GM19372 (cell line): Measurements from ENCODE around the gene TNFRSF19.

ENCODE experiments used
- ATAC-seq: cut with Tn5 transposase; IDR thresholded peaks from one replicate; pipeline ENCODE4 v1.9.1; 2021; ENCODE audit warnings: mild to moderate bottlenecking, low read depth, moderate library complexity; ENCODE audit not compliant: unreplicated experiment

Gene TNFRSF19

DNA sequence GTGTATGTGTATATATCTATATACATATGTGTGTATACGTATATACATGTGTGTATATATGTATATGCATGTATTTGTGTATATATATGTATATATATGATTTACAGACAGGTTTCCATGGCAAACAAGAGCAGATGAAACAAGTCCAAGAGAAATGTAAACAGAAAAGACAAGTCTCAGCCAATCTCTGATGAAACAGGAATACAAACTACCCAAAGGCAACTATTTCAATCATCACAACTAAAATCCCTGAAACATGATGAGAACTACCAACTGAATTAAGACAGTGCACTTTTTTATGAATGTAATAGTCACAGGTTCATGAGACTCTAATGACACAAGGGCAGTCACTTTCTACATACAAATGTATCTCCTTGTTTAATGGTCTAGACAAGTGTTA, 140.2 kb downstream of the TNFRSF19 start:
- ATAC-seq, result no peak

DNA sequence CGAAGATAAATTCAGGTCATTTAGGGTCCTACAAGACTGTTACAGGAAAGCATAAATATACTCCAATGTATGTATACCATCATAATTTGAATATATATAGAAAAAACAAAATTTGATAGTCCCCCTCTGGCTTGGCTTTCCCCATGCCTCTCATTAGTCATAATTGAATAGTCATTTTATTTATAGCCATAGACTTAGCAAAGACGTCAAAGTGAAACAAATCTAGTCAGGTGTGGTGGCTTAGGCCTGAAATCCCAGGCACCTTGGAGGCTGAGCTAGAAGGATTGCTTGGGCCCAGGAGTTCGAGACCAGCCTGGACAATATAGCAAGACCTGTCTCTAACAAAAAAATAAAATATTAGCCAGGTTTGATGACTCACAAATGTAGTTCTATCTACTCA, 141.1 kb downstream of the TNFRSF19 start:
- ATAC-seq, result no peak

DNA sequence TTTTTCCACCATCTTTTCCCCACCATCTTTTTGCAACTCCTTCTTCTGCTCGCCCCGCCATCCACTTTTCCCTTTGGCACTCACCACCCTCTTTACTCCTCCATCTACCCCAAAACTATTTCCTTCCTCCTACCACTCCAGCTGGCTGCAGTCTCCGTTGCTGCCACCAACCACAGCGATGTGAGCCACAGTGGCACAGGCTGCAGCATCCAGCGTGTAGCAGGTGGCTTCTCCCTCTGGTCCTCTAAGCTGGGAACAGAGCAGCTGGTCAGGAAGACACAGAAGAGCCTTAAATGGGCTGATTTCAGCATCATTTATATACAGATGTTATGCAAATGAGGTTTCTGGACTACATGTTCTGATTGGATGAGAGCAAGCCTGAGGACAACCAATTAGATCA, 144.5 kb downstream of the TNFRSF19 start:
- ATAC-seq, result no peak

DNA sequence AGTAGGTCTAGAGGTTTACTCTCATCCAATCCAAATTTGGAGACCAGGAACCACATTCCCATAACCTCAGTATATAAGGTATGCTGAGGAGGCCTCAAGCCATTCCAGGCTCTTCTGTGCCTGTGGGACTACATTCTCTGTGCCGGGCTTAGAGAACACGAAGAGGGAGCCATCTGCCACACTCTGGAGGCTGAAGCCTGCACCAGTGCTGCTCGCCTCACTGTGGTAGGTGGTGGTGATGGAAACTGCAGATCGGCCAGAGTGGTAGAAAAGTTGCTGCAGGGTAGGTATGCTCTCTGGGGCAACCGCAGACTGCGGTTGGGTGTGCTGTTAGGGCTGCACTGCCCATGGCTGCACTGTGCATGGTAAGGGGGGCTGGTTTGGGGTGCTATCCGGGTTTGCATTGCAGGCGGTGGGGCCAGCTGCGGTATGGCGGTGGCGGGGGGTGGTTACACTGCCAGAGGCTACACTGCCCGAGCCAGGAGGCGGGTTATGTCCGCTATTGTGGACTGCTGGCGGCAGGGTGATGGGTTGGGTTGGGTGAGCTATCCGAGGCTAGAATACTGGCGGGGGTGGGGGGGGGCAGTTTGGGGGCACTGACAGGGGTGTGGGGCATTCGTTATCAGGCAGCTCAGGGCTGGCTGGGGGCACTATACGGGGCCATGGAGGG, 145.0 kb downstream of the TNFRSF19 start:
- ATAC-seq, result no peak

DNA sequence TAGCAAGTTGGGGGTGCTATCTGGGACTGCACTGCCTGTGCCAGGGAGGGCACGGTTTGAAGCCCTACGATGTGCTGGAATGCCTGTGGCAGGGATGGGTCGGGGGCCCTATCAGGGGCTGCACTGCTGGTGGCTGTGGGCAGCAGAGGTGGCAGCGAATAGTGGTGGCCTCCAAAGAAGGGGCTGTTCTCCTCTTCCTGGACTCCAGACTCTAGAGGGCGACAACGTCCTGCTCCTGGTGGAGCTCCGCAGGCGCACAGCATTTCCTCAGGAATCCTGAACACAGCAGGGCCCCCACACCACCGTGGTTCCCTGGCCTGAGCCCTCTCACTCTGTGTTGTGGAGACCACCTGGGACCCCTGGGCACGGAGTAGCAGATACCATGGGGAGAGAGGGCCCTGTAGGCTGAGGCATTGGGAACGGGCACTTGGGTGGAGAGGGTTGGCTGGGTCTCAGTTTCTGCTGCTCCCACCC, 145.6 kb downstream of the TNFRSF19 start:
- ATAC-seq, result no peak

DNA sequence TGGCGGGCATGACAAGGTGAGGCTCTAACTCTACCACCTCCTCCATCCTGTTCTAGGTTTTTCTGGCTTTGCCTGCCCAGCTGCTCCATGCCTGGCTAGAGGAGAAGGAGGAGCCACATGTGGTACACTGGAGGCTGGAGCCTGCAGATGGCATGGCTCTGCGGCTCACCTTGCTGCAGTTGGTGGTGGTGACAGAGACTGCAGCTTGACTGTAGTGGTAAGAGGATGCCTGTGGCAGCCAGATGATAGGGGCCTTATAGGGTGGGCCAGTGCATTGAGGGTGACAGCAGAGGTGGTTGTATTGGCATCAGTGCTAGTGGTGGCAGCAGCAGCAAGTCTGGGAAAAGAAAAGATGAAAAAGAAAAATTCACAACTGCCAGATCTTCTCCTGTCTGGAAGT, 146.2 kb downstream of the TNFRSF19 start:
- ATAC-seq, result no peak

DNA sequence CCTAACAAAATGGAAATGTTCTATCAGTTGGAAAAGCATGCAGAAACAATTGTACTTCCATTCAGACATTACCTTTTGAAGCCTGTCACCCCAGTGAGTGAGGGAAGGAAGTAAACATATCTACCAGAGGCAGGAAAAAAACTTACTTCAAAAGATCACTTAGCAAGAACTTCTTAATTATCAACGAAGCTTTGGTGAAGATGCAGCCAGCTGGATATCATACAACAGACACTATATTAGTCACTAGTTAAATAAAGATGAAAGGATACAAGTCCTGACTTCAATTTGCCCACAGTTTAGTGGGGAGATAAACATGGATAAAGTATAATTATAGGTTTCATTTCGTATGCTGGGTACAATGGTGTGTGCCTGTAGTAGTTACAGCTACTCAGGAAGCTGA, 148.8 kb downstream of the TNFRSF19 start:
- no peak for ATAC-seq

DNA sequence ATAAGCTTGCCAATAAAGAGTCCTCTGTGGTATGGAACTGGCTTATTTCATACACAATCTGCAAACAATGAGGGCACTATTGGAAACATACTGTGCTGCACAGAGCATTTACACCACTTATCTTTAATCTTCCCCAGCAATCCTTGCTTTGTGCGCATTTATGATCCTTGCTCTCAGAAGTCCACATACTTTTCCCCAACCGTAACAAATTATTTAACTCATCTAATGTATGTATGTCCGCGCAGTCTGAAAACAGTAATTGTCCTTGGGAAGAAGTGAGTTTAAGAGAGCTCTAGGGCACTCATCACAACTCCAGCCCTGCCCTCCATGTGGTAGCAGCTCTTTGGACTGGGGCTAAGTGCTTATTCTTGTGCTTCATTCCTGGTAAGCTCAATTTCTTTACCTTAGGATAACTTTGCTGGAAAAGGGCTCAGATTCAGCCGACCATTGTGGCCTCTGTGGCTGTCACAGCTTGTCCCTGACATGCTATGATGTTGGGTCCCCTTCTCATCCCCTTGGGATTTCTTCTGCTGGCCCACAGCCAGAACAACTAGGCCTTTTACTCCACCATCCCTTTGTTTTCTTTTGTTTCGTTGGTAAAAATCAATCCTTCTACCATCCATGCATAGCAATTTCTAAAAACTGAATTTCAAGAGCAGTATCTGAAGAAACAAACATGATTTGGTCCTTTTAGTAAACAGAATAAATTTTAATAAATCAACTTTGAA, 152.7 kb downstream of the TNFRSF19 start:
- ATAC-seq, result no peak

DNA sequence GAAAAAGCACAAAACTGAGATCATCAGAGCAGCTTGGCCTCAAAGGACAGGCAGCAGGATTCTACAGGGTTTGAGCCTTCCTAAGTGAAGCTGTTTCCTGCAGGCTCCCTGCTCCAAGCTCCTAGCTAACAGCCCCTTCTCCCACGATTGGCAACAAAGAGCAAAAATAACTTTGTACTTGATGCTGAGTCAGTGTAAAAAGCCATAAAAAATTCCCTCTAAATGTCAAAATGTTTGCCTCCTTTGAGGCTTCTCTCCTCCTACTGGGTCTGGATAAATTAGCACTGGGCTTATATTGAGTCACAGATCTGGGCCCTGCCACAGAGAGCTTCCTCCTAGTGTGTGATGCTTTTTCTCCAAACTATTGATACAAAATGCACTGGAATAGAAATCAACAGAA, 153.3 kb downstream of the TNFRSF19 start:
- ATAC-seq, result no peak

DNA sequence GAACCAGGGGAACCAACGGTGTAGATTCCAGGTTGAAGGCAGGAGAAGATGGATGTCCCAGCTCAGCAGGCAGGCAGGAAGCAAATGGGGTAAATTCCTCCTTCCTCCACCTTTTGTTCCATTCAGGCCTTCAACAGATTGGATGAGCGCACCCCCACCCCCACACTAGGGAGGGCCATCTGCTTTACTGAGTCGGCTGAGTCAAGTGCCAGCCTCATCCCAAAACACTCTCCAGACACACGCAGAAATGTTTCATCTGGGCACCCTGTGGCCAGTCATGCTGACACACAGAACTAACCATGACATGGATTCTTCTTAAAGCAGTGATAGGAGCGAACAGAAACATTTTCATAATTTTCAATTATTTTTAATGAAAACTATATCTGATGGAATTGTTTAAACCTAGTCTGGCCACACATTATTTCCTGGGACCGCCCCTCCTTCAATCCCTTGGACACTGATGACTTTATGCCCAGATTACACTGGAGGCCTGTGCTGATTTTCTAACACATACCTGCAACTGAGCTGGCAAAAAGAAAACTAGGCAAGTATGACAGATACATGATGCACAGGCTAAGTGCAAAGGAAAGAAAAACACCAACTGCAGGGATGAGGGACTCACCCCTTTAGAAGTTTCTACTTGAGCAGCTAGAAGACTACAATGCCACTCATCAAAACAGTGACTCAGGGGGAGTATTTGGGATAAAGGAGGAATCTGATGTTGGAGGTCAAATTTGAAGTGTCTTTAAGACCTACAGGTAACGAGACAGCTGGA, 154.2 kb downstream of the TNFRSF19 start:
- ATAC-seq, result no peak
